Testis (tissue), 3 donors: ENCODE measurements around the gene RASA1. TPM values are rescaled to one million over a fixed set of nuclear protein-coding genes. Genes with fewer than 3 reads are reported as not detected.

Experiments used
- DNase-seq: peaks from one replicate; pipeline ENCODE4 v3.0.0-alpha.2; 2019
- H3K27ac ChIP-seq, 2 donors: fragments of 200-600 bp; sonication (generic); one replicate each; pipeline ENCODE4 v1.5.1; 2019
- H3K27me3 ChIP-seq: fragments of 200-600 bp; sonication (generic); one replicate; pipeline ENCODE4 v1.5.1; 2019
- H3K36me3 ChIP-seq: fragments of 200-600 bp; sonication (generic); one replicate; pipeline ENCODE4 v1.5.1; 2017; ENCODE audit warnings: low read depth; ENCODE audit errors: missing control alignments
- H3K4me1 ChIP-seq: fragments of 200-600 bp; sonication (generic); one replicate; pipeline ENCODE4 v1.5.1; 2019
- H3K4me3 ChIP-seq, 2 donors: fragments of 200-600 bp; sonication (generic); one replicate each; pipeline ENCODE4 v1.5.1; 2017 to 2019
- H3K9me3 ChIP-seq: fragments of 200-600 bp; sonication (generic); one replicate; pipeline ENCODE4 v1.5.1; 2017
- POLR2A ChIP-seq: fragments of 450-650 bp; IDR thresholded peaks from one replicate; pipeline ENCODE4 v1.6.1; 2017; ENCODE audit warnings: antibody characterized with exemption, mild to moderate bottlenecking, moderate library complexity
- WGBS, 2 donors: methylation state at CpG; one replicate each; pipeline ENCODE4 v1.1.5; 2018; 5-methylcytosine and 5-hydroxymethylcytosine counted together
- intact Hi-C: fragments of 100-400 bp; cut with DNase I; formaldehyde crosslinking; loops from one replicate; pipeline ENCODE4 v1.15.1; 2023; ENCODE audit warnings: low total_unique reads
- polyA plus RNA-seq: library from polyadenylated mRNA; stranded (reverse); fragments of 350-450 nt; fragmentation: Illumina TruSeq; extraction: RNeasy Lipid Tissue Mini Kit (QIAGEN cat#74804); gene quantifications from one replicate; pipeline ENCODE4 v1.2.3, GENCODE V29; 2014; ENCODE audit warnings: low read depth, low replicate concordance; ENCODE audit not compliant: insufficient read depth
- total RNA-seq, 2 donors: library from RNA; depleted of rRNA; stranded (reverse); fragments of >200 nt; gene quantifications; one replicate each; pipeline ENCODE4 v1.2.3, GENCODE V29; 2016
- TF ChIP-seq, protein P1 (sequence below), 3 experiments: fragments of 450-650 bp in 2 of 3; fragments of 200-600 bp in 1 of 3; sonication (generic) in 1 of 3; IDR thresholded peaks; one replicate each; pipeline ENCODE4 v1.5.1; 2016 to 2019; ENCODE audit warnings: antibody characterized with exemption in 3 of 3, mild to moderate bottlenecking in 2 of 3, moderate library complexity in 1 of 3

RASA1 gene
- total and polyA plus RNA-seq, 3 donors from 2014 or later: 45.9 to 65.2 (median 61.1) TPM

DNA sequence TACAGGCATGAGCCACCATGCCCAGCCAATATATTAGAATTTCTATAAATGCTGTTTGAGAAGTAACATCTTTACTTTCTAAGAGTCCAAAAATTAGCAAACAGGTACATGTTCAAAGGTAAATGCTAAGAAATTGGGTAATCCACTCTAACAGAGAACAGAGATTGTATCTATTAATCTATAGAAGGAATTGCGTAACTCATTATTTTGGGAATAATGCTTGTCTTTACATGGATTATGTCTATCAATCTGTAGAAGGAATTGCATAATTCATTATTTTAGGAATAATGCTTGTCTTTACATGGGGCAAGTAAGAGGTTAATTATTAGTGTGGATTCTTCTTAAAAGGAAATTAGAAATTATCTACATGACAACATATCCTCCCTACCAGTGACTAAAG is 114.5 kb downstream of the RASA1 start:
- Histone ChIP-seq H3K9me3 (no peaks in the 10 kb centered on the region), H3K4me1 (no peaks in the 10 kb centered on the region), H3K4me3 (no peak overlapping the region), H3K27ac (no peak overlapping the region), H3K36me3 (no peaks in the 10 kb centered on the region), H3K27me3 (no peaks in the 10 kb centered on the region)
- no peak for DNase-seq
- TF ChIP-seq POLR2A: no peak
- TF ChIP-seq, protein P1, sequence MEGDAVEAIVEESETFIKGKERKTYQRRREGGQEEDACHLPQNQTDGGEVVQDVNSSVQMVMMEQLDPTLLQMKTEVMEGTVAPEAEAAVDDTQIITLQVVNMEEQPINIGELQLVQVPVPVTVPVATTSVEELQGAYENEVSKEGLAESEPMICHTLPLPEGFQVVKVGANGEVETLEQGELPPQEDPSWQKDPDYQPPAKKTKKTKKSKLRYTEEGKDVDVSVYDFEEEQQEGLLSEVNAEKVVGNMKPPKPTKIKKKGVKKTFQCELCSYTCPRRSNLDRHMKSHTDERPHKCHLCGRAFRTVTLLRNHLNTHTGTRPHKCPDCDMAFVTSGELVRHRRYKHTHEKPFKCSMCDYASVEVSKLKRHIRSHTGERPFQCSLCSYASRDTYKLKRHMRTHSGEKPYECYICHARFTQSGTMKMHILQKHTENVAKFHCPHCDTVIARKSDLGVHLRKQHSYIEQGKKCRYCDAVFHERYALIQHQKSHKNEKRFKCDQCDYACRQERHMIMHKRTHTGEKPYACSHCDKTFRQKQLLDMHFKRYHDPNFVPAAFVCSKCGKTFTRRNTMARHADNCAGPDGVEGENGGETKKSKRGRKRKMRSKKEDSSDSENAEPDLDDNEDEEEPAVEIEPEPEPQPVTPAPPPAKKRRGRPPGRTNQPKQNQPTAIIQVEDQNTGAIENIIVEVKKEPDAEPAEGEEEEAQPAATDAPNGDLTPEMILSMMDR (IDR thresholded peaks at IDR 0.05): no peak
- 92 to 100% methylated on average over 1 of the region's 1 CpG for WGBS, 2 donors
- intact Hi-C loops: no loop called here

DNA sequence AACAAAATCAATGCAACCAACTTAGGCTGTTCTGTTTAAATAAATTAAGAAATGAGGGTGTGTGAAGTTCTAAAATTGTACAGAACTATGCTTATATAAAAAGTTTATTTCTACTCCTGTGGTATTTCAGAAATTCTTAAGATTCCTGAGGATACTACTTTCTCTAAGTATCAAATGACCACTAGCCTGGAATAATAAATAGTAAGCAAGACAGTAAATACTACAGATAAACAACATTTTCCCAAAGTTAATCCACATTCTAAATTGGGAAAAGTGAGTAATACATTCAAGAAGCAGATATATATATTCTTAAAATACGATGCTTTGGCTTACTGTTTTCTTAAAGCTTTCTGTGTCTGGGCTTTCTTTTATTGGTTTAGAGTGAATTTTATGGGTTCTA is 115.5 kb downstream of the RASA1 start:
- 85 to 90% methylated on average over 1 of the region's 1 CpG for WGBS, 2 donors
- no peaks in the 10 kb centered on the region for H3K36me3 ChIP-seq
- TF ChIP-seq POLR2A: no peak
- TF ChIP-seq, protein P1 (IDR thresholded peaks at IDR 0.05): no peak
- H3K4me3 ChIP-seq: no peak overlapping the region
- intact Hi-C loops: no loop called here
- H3K4me1 ChIP-seq: no peaks in the 10 kb centered on the region
- H3K27me3 ChIP-seq: no peaks in the 10 kb centered on the region
- no peaks in the 10 kb centered on the region for H3K9me3 ChIP-seq
- no peak overlapping the region for H3K27ac ChIP-seq
- no peak for DNase-seq

DNA sequence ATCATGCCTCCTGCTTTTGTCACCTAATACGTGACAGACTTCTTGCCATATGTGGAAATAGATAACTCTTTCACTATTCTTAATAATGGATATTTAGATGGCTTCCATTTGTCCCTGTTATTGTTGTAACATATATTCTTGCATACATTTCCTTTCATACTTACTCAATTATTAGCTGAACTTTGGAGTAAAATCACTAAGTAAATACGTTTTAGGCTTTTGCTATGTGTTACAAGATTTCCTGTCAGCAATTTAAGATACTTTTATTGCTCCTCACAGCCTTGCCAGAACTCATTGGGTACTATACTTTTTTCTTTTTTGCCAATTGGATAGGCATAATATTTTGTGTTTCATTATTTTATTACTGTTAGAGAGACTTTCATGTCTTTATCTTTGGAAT is 118.1 kb downstream of the RASA1 start:
- Histone ChIP-seq H3K36me3 (no peaks in the 10 kb centered on the region), H3K4me1 (no peaks in the 10 kb centered on the region), H3K9me3 (no peaks in the 10 kb centered on the region), H3K27me3 (no peaks in the 10 kb centered on the region), H3K27ac (no peak overlapping the region), H3K4me3 (no peak overlapping the region)
- intact Hi-C loops: no loop called here
- WGBS, 2 donors: 79 to 93% methylated on average over 2 of the region's 2 CpGs
- TF ChIP-seq, protein P1 (IDR thresholded peaks at IDR 0.05): no peak
- TF ChIP-seq POLR2A: no peak
- no peak for DNase-seq

DNA sequence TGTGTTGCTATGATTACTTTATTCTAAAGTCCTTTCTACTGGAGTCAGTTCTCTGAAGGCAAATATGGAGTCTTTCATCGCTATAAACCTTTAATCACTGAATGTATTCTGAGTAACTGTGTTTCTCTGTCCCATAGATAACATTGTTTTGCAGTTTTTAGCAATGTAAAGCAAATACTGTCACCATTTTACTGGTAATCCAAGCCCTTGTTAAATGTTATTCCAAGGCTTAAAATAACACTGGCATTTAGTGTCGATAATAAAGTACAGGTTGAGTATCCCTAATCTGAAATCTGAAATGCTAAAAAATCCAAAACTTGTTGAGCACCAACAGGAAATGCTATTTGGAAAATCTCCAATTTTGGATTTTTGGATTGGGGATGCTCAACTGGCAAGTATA is 120.4 kb downstream of the RASA1 start:
- H3K4me3 ChIP-seq: no peak overlapping the region
- TF ChIP-seq, protein P1 (IDR thresholded peaks at IDR 0.05): no peak
- TF ChIP-seq POLR2A: no peak
- DNase-seq: no peak
- H3K27ac ChIP-seq: no peak overlapping the region
- no peaks in the 10 kb centered on the region for H3K27me3 ChIP-seq
- intact Hi-C loops: no loop called here
- H3K4me1 ChIP-seq: no peaks in the 10 kb centered on the region
- WGBS, 2 donors: 69 to 77% methylated on average over 2 of the region's 2 CpGs
- H3K36me3 ChIP-seq: no peaks in the 10 kb centered on the region
- no peaks in the 10 kb centered on the region for H3K9me3 ChIP-seq

DNA sequence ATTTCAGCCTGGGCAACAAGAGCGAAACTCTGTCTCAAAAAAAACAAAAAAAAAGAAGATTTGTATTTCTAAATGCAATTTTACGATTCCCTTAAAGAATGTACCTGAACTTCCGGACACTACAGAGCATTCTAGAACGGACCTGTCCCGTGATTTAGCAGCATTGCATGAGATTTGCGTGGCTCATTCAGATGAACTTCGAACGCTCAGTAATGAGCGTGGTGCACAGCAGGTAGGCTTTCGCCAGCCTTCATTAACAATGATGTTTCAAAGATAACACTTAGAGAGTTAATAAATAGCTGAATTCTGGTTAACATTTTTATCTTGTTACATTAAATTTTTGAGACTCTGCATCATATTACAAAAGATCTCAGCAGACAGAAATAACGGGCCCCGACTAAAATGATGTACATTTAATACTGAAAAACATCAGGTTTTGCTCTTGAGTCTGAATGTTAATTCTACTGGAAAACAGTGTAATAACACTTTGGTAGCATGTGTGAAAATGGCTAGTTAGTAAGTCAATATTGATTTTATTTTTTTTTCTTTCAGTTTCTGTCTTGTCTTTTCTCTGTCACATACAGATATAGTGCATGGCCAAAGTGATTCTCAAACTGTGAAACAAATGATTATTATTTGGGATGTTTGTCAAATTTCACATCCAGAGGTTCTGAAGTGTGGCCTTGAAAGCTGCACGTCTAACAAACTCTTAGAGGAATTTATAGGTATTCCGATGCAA is 121.8 kb downstream of the RASA1 start:
- H3K4me1 ChIP-seq: no peaks in the 10 kb centered on the region
- H3K27ac ChIP-seq: no peak overlapping the region
- H3K9me3 ChIP-seq: no peaks in the 10 kb centered on the region
- no peaks in the 10 kb centered on the region for H3K27me3 ChIP-seq
- no peak for DNase-seq
- no peak overlapping the region for H3K4me3 ChIP-seq
- 91 to 93% methylated on average over 14 of the region's 14 CpGs for WGBS, 2 donors
- no peak for TF ChIP-seq POLR2A
- TF ChIP-seq, protein P1 (IDR thresholded peaks at IDR 0.05): no peak
- intact Hi-C loops: no loop called here
- H3K36me3 ChIP-seq: no peaks in the 10 kb centered on the region
